Stimulated activated CD4-positive, alpha-beta T cell treated with anti-CD3 and anti-CD28 coated beads, Interleukin-15, amount 100 ng/mL, for 1 hour (primary cell): ENCODE results near the gene FBXO34.
"Not testable (repeated sequence)": the region's sequence is repeated elsewhere in the genome, so short reads cannot be mapped to it uniquely, and the experiment has no call there.

Experiments used
- DNase-seq, 2 donors: peaks; one replicate each; pipeline ENCODE4 v3.0.0-alpha.2; 2020; ENCODE audit warnings: low read depth in 1 of 2, low spot score in 1 of 2

Gene FBXO34

GRCh38 chr14:55309761-55310365, 38.6 kb downstream of the FBXO34 start:
- DNase-seq: no peak

- not testable (repeated sequence) for DNase-seq
Observed at GRCh38 chr14:55312379-55313030, 41.3 kb downstream of the FBXO34 start.

GRCh38 chr14:55313480-55313879, 42.3 kb downstream of the FBXO34 start:
- no peak for DNase-seq

- no peak for DNase-seq
Observed at GRCh38 chr14:55314449-55314848, 43.2 kb downstream of the FBXO34 start.

- no peak for DNase-seq
Observed at GRCh38 chr14:55316564-55316963, 45.3 kb downstream of the FBXO34 start.

GRCh38 chr14:55317542-55318306, 46.5 kb downstream of the FBXO34 start:
- DNase-seq: no peak

- no peak for DNase-seq
Observed at GRCh38 chr14:55318694-55319093, 47.5 kb downstream of the FBXO34 start.

GRCh38 chr14:55323910-55324309, 52.7 kb downstream of the FBXO34 start:
- no peak for DNase-seq

GRCh38 chr14:55324812-55325211, 53.6 kb downstream of the FBXO34 start:
- DNase-seq: no peak

- no peak for DNase-seq
Observed at GRCh38 chr14:55327179-55327578, 56.0 kb downstream of the FBXO34 start.

GRCh38 chr14:55328317-55328716, 57.1 kb downstream of the FBXO34 start:
- no peak for DNase-seq

- DNase-seq: no peak
Observed at GRCh38 chr14:55329999-55330710, 58.9 kb downstream of the FBXO34 start.

- DNase-seq: no peak
Observed at GRCh38 chr14:55332654-55333570, 61.7 kb downstream of the FBXO34 start.

- no peak for DNase-seq
Observed at GRCh38 chr14:55333711-55334485, 62.7 kb downstream of the FBXO34 start.

- no peak for DNase-seq
Observed at GRCh38 chr14:55336162-55336561, 64.9 kb downstream of the FBXO34 start.

GRCh38 chr14:55336691-55337090, 65.5 kb downstream of the FBXO34 start:
- DNase-seq: no peak

GRCh38 chr14:55339770-55340169, 68.5 kb downstream of the FBXO34 start:
- no peak for DNase-seq

- no peak for DNase-seq
Observed at GRCh38 chr14:55340482-55340881, 69.3 kb downstream of the FBXO34 start.

GRCh38 chr14:55341781-55342180, 70.6 kb downstream of the FBXO34 start:
- DNase-seq: no peak
